ENCODE measurements around the gene TP53I13.

The TP53I13 gene

GRCh38 chr17:29617481-29618271, 49.2 kb downstream of the TP53I13 start:
- H3K27ac ChIP-seq, result peak overlapping the region; percentile 86
- peak; percentile 100 for TF ChIP-seq CTCF (conservative IDR thresholded peaks at IDR 0.05)

- peak overlapping the region; percentile 86 for H3K27ac ChIP-seq
- TF ChIP-seq CTCF (conservative IDR thresholded peaks at IDR 0.05), result peak; percentile 75
These were observed 50.0 kb downstream of the TP53I13 start for GRCh38 chr17:29618272-29619065.

- H3K27ac ChIP-seq, result no peak overlapping the region
- TF ChIP-seq CTCF (conservative IDR thresholded peaks at IDR 0.05), result peak; percentile 38
These were observed 50.8 kb downstream of the TP53I13 start for GRCh38 chr17:29619251-29619650.

- no peak overlapping the region for H3K27ac ChIP-seq
- TF ChIP-seq CTCF (conservative IDR thresholded peaks at IDR 0.05), result no peak
These were observed 51.8 kb downstream of the TP53I13 start for GRCh38 chr17:29620271-29620670.

- no peak overlapping the region for H3K27ac ChIP-seq
- no peak for TF ChIP-seq CTCF (conservative IDR thresholded peaks at IDR 0.05)
These were observed 52.4 kb downstream of the TP53I13 start for GRCh38 chr17:29620779-29621500.

- peak overlapping the region; percentile 47; the same call in 1 of the 2 replicates for H3K27ac ChIP-seq
- no peak for TF ChIP-seq CTCF (conservative IDR thresholded peaks at IDR 0.05)
These were observed 53.3 kb downstream of the TP53I13 start for GRCh38 chr17:29621751-29622194.
